Activated naive CD4-positive, alpha-beta T cell treated with anti-CD3 and anti-CD28 coated beads for 36 hours (primary cell): ENCODE data around the gene CTCFL. TPM values are rescaled to one million over a fixed set of nuclear protein-coding genes. Genes with fewer than 3 reads are reported as not detected.
"Not testable (repeated sequence)": the region's sequence is repeated elsewhere in the genome, so short reads cannot be mapped to it uniquely, and the experiment has no call there.

Experiments used
- CTCF ChIA-PET: fragments of 350-600 bp; sonication (Branson Sonifier 250); formaldehyde crosslinking; loops from one replicate; lab custom pipeline; 2021; ENCODE audit warnings: antibody characterized with exemption; lab: Charles Lee
- DNase-seq: peaks from one replicate; pipeline ENCODE4 v3.0.0-alpha.2; 2020
- H3K27ac Mint-ChIP-seq: one replicate; pipeline ENCODE4 v1.8.0; 2021; ENCODE audit warnings: mild to moderate bottlenecking, mixed read lengths
- H3K27me3 Mint-ChIP-seq: one replicate; pipeline ENCODE4 v1.8.0; 2021; ENCODE audit warnings: low read depth, mixed read lengths
- H3K36me3 Mint-ChIP-seq: one replicate; pipeline ENCODE4 v1.8.0; 2021; ENCODE audit warnings: low read depth, mixed read lengths
- H3K4me1 Mint-ChIP-seq: one replicate; pipeline ENCODE4 v1.8.0; 2021; ENCODE audit warnings: low read depth, mixed read lengths
- H3K4me3 Mint-ChIP-seq: one replicate; pipeline ENCODE4 v1.8.0; 2021; ENCODE audit warnings: mild to moderate bottlenecking, moderate library complexity, mixed read lengths
- H3K9me3 Mint-ChIP-seq: one replicate; pipeline ENCODE4 v1.8.0; 2021; ENCODE audit warnings: mixed read lengths
- intact Hi-C: fragments of 100-400 bp; cut with micrococcal nuclease; formaldehyde crosslinking; loops from one replicate; pipeline ENCODE4 v1.15.1; 2023
- total RNA-seq, 2 experiments: library from RNA; stranded (reverse); gene quantifications; one replicate each; pipeline ENCODE4 v1.2.3, GENCODE V29; 2021

Gene CTCFL
- total RNA-seq, 2 experiments from 2014 or later = not detected

DNA sequence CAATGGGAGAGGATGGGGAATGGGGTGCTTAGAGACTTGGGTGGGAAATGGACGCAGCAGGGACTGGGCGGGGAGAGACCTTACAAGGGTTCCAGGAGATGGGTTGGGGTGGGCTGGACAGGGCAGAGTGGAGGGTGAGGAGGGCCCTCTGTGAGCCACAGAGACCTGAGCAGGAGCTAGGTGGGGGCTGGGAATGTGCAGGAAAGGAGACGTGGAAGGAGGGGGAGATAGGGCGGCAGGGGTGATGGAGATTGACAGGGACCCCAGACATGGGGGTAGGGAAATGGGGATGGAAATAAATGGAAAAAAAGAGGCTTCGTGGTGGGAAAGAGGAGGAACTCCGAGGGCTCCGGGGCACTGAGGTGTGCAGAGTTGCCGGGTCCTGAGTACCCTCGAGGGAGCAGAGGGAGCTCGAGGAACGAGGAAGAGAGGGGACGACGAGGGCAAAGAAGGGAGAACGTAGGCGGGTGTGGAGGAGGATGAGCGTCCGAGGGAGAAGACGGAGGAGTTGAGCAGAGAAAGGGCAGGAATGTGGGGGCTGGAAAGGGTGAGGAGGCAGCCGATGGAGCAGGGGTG lies 2.0 kb upstream of the CTCFL start:
- Mint-ChIP-seq H3K27me3 (no peaks in the 10 kb centered on the region), H3K4me3 (no peak overlapping the region), H3K9me3 (no peaks in the 10 kb centered on the region), H3K27ac (no peak overlapping the region), H3K36me3 (no peaks in the 10 kb centered on the region), H3K4me1 (peaks cover 11% of the 10 kb centered on the region)
- intact Hi-C loops = no loop called here
- CTCF ChIA-PET = no interaction called here
- DNase-seq = no peak

DNA sequence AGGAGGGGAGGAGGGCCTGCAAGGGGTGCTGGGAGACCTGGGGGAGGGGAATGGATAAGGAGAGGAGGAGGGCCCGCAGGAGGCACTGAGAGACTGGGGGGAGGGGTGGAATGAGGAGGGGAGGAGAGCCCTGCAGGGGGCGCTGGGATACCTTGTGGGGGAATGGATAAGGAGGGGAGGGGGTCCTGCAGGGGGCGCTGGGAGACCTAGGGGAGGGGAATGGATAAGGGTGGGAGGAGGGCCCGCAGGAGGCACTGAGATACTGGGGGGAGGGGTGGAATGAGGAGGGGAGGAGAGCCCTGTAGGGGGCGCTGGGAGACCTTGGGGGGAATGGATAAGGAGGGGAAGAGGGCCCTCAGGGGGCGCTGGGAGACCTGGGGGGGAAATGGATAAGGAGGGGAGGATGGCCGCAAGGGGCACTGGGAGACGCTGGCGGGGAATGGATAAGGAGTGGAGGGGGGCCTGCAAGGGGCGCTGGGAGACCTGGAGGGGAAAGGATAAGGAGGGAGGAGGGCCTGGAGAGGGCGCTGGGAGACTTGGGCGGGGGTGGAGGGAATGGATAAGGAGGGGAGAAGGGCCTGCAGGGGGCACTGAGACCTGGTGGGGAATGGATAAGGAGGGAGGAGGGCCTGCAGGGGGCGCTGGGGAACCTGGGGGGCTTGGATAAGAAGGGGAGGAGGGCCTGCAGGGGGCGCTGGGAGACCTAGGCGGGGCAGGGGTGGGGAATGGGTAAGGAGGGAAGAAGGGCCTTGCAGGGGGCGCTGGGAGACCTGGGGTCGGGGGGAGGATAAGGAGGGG lies 1.3 kb upstream of the CTCFL start:
- intact Hi-C loops = no loop called here
- Mint-ChIP-seq H3K36me3 (no peaks in the 10 kb centered on the region), H3K4me1 (peaks cover 11% of the 10 kb centered on the region), H3K27me3 (no peaks in the 10 kb centered on the region), H3K4me3 (no peak overlapping the region), H3K9me3 (no peaks in the 10 kb centered on the region), H3K27ac (no peak overlapping the region)
- CTCF ChIA-PET = no interaction called here
- peak; percentile 29 for DNase-seq

DNA sequence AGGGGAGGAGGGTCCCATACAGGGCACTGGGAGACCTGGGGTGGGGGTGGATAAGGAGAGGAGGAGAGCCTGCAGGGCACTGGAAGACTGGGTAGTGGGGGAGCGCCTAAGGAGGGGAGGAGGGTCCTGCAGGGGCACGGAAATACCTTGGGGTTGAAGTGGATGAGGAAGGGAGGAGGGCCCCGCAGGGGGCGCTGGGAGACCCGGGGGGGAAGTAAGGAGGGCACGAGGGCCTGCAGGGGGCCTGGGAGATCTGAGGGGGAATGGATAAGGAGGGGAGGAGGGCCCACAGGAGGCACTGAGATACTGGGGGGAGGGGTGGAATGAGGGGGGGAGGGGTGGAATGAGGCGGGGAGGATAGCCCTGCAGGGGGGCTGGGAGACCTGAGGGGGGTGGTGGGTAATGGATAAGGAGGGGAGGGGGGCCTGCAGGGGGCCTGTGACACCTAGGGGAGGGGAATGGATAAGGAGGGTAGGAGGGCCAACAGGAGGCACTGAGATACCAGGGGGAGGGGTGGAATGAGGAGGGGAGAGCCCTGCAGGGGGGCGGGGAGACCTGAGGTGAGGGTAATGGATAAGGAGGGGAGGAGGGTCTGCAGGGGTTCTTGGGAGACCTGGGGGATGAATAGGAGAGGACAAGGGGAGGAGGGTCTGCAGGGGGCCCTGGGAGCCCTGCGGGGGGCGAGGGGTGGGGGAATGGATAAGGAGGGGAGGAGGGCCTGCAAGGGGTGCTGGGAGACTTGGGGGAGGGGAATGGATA lies 567 bp upstream of the CTCFL start:
- intact Hi-C loops = no loop called here
- CTCF ChIA-PET = no interaction called here
- H3K9me3 Mint-ChIP-seq = no peaks in the 10 kb centered on the region

DNA sequence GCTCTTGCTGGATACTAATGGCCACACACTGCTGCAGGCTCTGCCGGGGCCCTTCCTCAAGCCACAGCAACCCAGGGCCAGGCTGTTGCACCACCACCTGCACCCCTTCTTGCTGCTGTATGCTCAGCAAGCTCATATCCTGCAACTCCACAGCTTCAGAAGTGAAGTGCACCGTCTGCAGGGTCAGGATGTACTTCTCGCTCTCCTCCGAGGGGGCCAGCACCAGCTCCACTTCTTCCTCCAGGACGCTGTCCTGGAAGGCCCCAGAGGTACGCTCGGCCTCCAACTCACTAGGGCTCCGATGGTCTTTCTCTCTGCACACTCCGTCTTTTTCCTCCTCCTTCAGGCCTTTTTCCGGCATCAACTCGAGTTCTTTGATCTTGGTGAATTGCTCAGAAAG lies 1.2 kb downstream of the CTCFL start:
- no peaks in the 10 kb centered on the region for H3K27me3 Mint-ChIP-seq
- no peaks in the 10 kb centered on the region for H3K9me3 Mint-ChIP-seq
- no peak overlapping the region for H3K4me3 Mint-ChIP-seq
- H3K27ac Mint-ChIP-seq = no peak overlapping the region
- intact Hi-C loops = no loop called here
- CTCF ChIA-PET = interaction anchor here (0.7 to 1.2 kb wide), 2 partner anchors 8 to 10 kb away, joined by 3 to 4 read pairs; no protein-coding TSS in a partner anchor
- no peaks in the 10 kb centered on the region for H3K36me3 Mint-ChIP-seq
- no peak for DNase-seq
- H3K4me1 Mint-ChIP-seq = peaks cover 11% of the 10 kb centered on the region

More for the DNA sequence above, 567 bp upstream of the CTCFL start:
- no peak overlapping the region for H3K27ac Mint-ChIP-seq
- H3K27me3 Mint-ChIP-seq = no peaks in the 10 kb centered on the region
- no peaks in the 10 kb centered on the region for H3K36me3 Mint-ChIP-seq
- peaks cover 11% of the 10 kb centered on the region for H3K4me1 Mint-ChIP-seq
- no peak overlapping the region for H3K4me3 Mint-ChIP-seq
- no peak for DNase-seq

DNA sequence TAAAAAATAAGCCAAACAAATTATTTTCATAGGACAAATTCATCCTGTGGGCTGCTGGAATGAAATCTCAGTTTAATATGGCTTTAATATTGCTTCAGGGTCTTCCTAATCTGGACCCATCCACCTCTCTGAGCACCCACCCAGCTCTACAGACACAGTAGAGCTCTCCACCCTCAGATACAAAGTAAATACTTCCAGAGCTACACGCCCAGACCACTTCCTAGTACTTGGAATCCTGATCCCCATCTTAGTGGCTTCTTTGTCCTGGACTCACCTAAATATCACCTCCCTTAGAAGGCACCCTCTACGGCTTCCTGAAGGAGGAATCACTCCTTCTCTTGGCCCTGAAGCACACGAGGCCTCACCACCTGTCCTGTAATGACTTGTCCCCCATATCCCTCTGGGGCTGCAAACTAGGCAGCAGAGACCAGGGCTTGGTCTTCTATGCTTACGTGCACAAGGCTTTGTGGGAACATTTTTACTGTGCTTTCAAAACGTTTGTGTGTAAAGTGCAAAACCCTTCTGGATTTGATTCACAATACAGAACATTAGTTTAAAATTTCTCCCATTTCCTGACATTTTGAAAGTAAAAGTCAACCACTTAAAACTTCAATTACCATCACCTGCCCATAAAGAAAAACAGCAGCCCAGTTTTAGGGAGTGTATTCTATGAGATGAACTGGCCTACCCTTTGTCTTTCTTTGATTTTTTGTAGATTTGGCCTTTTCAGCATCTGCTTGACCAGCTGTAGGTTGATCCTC lies 2.4 kb downstream of the CTCFL start:
- Mint-ChIP-seq H3K36me3 (no peaks in the 10 kb centered on the region), H3K4me3 (no peak overlapping the region), H3K27ac (no peak overlapping the region), H3K27me3 (no peaks in the 10 kb centered on the region), H3K4me1 (peaks cover 11% of the 10 kb centered on the region), H3K9me3 (no peaks in the 10 kb centered on the region)
- intact Hi-C loops = no loop called here
- DNase-seq = peak; percentile 17
- CTCF ChIA-PET = interaction anchor here (1.1 to 1.2 kb wide), 2 partner anchors 12 to 25 kb away, joined by 3 to 4 read pairs; no protein-coding TSS in a partner anchor

DNA sequence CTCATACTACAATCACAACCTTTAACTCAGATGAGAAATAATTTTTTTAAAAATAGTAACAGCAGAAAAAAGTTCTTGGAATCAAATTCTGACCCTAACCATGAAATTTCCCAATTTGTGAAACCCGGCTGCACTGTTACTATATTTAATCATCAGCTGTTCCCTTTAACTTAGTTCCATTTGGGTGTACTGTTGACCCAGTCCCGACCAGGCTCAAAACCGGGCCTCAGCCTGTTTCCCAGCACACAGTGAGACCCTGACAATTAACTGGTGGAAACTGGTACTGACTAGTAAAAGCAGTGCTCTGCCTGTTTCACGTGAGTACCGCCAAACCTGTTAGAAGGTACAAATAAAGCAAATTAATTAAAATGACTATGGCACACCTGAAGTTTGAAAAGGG lies 7.0 kb downstream of the CTCFL start:
- no peaks in the 10 kb centered on the region for H3K36me3 Mint-ChIP-seq
- no peaks in the 10 kb centered on the region for H3K9me3 Mint-ChIP-seq
- H3K27me3 Mint-ChIP-seq = peaks cover 7% of the 10 kb centered on the region
- no peak overlapping the region for H3K27ac Mint-ChIP-seq
- no peak overlapping the region for H3K4me3 Mint-ChIP-seq
- no peak for DNase-seq
- CTCF ChIA-PET = interaction anchor here (0.6 to 1.2 kb wide), 3 partner anchors 8 to 77 kb away, joined by 3 to 4 read pairs (median 4); no protein-coding TSS in a partner anchor
- H3K4me1 Mint-ChIP-seq = peaks cover 9% of the 10 kb centered on the region
- intact Hi-C loops = loop anchor here (10.0 kb wide), 2 partner anchors 667 to 697 kb away; no protein-coding TSS in a partner anchor

DNA sequence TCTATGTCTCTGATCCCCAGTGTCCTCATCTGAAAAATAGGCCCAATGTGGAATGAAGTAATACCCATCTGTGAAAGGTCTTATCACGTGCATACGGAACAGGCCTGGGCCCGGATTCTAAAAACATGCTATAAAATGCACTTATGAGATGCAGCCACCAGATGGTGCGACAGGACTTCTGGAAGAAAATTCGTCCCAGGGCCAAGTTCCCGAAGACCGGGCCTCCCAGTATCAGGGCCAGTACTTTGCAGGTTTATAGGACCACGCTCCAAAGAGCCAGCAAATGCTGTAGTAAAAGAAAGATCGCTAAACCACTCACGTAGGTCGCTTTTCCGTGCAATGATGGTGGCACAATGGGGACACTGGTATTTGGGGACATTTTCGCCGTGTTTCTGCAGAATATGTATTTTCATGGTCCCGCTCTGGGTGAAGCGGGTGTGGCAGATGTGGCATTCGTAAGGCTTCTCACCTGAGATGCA lies 10.6 kb downstream of the CTCFL start:
- Mint-ChIP-seq H3K4me1 (no peaks in the 10 kb centered on the region), H3K9me3 (no peaks in the 10 kb centered on the region), H3K4me3 (no peak overlapping the region), H3K27ac (no peak overlapping the region), H3K27me3 (peaks cover 13% of the 10 kb centered on the region), H3K36me3 (no peaks in the 10 kb centered on the region)
- DNase-seq = peak; percentile 58
- intact Hi-C loops = loop anchor here (1.0 to 10.0 kb wide), 3 partner anchors 80 to 700 kb away; no protein-coding TSS in a partner anchor
- CTCF ChIA-PET = interaction anchor here (2.4 to 2.5 kb wide), 2 partner anchors 81 to 87 kb away, joined by 5 to 7 read pairs; no protein-coding TSS in a partner anchor

DNA sequence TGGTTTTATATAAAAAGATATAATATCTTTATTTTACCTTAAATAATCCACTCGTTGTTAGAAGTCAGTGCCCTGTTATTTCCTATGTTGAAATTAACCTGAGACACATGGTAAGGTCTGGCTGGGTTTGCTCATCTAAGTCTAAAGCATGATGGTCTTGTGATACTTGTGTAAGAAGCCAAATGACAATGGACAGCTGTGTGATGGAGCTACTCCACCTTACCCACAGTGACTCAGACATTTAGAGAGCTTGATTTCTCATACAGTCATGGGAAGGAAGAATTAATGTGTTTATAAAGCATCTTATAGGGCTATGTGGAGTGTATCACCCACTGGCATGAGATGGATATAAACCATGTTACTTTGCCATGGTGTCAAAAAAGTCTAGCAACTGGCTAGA lies 11.7 kb downstream of the CTCFL start:
- H3K4me3 Mint-ChIP-seq = no peak overlapping the region
- no peaks in the 10 kb centered on the region for H3K9me3 Mint-ChIP-seq
- no peak overlapping the region for H3K27ac Mint-ChIP-seq
- intact Hi-C loops = loop anchor here (10.0 kb wide), 2 partner anchors 672 to 702 kb away; no protein-coding TSS in a partner anchor
- no peaks in the 10 kb centered on the region for H3K4me1 Mint-ChIP-seq
- CTCF ChIA-PET = interaction anchor here (1.5 to 2.4 kb wide), 2 partner anchors 83 to 86 kb away, joined by 3 to 7 read pairs; no protein-coding TSS in a partner anchor
- no peaks in the 10 kb centered on the region for H3K36me3 Mint-ChIP-seq
- DNase-seq = no peak
- H3K27me3 Mint-ChIP-seq = peaks cover 13% of the 10 kb centered on the region

DNA sequence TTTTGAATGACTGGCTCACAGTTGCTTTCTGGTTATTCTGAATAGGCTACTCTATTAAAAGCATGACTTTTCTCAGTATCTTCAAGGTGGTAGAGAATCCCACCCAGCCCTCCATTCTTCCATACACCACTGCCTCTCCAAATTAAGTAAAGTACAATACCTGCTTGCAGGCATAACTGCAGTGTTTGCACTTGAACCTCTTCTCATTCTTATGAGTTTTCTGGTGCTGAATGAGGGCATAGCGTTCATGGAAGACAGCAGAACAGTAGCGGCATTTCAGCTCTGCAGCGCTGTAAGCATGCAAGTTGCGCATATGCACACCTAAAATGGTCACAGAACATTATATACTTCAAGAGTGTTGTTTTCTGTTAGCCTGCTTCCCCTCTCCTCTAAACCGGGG lies 12.5 kb downstream of the CTCFL start:
- intact Hi-C loops = loop anchor here (10.0 kb wide), 2 partner anchors 672 to 702 kb away; no protein-coding TSS in a partner anchor

DNA sequence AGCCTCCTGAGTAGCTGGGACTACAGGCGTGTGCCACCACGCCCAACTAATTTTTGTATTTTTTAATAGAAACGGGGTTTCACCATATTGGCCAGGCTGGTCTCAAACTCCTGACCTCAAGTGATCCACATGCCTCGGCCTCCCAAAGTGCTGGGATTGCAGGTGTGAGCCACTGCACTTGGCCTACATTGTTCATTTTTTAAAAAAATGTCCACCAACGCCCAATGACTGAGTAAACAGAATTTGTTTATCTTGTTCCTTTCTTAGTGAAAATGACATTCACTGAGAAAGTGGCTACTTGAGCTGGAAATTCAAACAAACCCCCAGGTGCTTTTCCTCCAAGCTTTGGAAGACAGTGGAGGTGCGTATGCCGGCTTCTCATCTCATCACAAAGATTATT lies 13.2 kb downstream of the CTCFL start:
- H3K9me3 Mint-ChIP-seq, H3K4me1 Mint-ChIP-seq, DNase-seq, H3K4me3 Mint-ChIP-seq, H3K36me3 Mint-ChIP-seq, H3K27ac Mint-ChIP-seq: not testable (repeated sequence)
- H3K27me3 Mint-ChIP-seq = peaks cover 13% of the 10 kb centered on the region
- intact Hi-C loops = loop anchor here (10.0 kb wide), 2 partner anchors 673 to 703 kb away; no protein-coding TSS in a partner anchor
- CTCF ChIA-PET = interaction anchor here (1.5 to 1.7 kb wide), 2 partner anchors 12 to 85 kb away, joined by 3 to 4 read pairs; no protein-coding TSS in a partner anchor

More for the DNA sequence above, 12.5 kb downstream of the CTCFL start:
- DNase-seq = no peak
- no peaks in the 10 kb centered on the region for H3K4me1 Mint-ChIP-seq
- H3K27ac Mint-ChIP-seq = no peak overlapping the region
- no peaks in the 10 kb centered on the region for H3K9me3 Mint-ChIP-seq
- H3K36me3 Mint-ChIP-seq = no peaks in the 10 kb centered on the region
- CTCF ChIA-PET = interaction anchor here (1.5 kb wide), 1 partner anchor 86 kb away, joined by 3 read pairs; no protein-coding TSS in a partner anchor
- no peak overlapping the region for H3K4me3 Mint-ChIP-seq
- peaks cover 13% of the 10 kb centered on the region for H3K27me3 Mint-ChIP-seq

DNA sequence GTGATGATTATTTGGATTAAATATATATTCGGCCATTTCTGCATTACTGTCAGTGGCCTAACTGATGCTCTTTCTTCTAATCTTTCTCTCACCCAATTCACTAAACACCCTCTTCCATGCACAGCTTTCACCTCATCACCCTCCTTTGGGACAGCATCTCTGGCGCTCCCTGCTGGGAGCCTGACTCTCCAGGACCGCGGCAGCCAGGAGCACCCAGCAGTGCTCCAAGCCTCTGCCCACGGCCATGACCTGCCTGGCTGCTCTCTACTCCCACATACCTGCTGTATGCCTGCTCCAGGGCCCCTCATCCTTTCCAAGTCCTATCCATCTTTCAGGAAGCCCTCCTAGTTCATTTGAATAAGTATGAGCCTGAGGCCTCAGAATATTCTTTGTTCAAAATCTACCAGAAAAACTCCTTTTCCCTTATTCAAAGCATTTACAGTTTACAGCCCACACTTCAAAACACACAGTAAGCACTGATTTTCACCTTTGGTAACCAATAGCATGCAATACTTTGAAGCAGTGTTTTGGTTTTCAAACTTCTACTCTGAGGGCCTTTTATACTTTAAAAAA lies 15.2 kb downstream of the CTCFL start:
- Mint-ChIP-seq H3K4me3 (no peak overlapping the region), H3K27me3 (peaks cover 12% of the 10 kb centered on the region), H3K27ac (no peak overlapping the region), H3K36me3 (no peaks in the 10 kb centered on the region), H3K9me3 (no peaks in the 10 kb centered on the region), H3K4me1 (no peaks in the 10 kb centered on the region)
- CTCF ChIA-PET = interaction anchor here (0.7 to 1.1 kb wide), 4 partner anchors 8 to 147 kb away, joined by 3 read pairs; no protein-coding TSS in a partner anchor
- peak; percentile 44 for DNase-seq
- intact Hi-C loops = loop anchor here (10.0 kb wide), 2 partner anchors 675 to 705 kb away; no protein-coding TSS in a partner anchor
